GM19438 (cell line): ENCODE measurements around the gene BCL3.

Experiments
- ATAC-seq: cut with Tn5 transposase; IDR thresholded peaks from one replicate; pipeline ENCODE4 v1.9.1; 2021; ENCODE audit warnings: low read depth; ENCODE audit not compliant: unreplicated experiment

The BCL3 gene

GRCh38 chr19:44782729-44783128, 34.2 kb downstream of the BCL3 start:
- ATAC-seq = no peak

DNA sequence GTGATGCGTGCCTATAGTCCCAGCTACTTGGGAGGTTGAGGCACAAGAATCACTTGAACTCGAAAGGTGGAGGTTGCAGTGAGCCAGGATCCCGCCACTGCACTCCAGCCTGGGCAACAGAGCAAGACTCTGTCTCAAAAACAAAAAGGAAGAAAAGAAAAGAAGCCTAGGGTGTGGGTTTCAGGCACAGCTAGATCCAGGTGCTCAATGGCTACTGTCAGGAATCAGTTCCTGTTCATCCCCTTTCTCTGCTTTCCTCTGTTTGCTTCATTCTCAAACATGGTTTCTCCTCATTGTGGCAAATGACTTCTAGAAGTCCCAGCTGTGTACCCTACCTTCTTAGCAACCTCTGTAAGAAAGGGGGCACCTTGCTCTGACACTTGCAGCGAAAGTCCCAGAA, 35.0 kb downstream of the BCL3 start:
- ATAC-seq = no peak

GRCh38 chr19:44785271-44785670, 36.8 kb downstream of the BCL3 start:
- no peak for ATAC-seq

DNA sequence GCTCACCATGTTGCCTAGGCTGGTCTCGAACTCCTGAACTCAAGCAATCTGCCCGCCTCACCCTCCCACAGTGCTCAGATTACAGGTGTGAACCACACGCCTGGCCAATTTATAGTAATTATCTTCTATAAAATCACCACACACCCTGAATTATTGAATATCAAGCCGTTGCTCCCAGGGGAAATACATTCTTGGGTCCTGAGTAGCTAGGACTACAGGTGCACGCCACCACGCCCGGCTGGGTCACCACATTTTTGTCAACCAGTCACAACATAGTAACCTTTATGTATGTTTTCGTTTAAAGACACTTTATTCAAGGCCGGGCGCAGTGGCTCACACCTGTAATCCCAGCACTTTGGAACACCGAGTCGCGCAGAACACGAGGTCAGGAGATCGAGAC, 37.5 kb downstream of the BCL3 start:
- ATAC-seq = no peak

DNA sequence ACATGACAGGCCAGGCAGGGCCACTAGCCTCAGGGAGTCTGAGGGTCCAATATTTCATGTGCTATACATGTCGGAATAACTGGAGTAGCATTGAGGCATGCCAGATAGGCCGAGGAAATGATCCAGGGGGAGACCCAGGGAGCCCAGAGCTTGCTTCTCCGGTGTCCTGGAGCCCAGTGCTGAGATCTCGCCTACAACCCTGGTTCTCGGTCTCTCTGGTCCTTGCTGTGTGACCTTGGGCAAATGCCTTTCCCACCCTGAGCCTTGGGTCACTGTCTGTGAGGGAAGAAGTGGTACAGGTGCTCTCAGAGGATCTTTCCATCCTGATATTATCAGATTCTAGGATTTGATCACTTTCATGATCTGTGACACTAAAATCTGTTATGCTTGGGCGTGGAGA, 40.5 kb downstream of the BCL3 start:
- no peak for ATAC-seq

DNA sequence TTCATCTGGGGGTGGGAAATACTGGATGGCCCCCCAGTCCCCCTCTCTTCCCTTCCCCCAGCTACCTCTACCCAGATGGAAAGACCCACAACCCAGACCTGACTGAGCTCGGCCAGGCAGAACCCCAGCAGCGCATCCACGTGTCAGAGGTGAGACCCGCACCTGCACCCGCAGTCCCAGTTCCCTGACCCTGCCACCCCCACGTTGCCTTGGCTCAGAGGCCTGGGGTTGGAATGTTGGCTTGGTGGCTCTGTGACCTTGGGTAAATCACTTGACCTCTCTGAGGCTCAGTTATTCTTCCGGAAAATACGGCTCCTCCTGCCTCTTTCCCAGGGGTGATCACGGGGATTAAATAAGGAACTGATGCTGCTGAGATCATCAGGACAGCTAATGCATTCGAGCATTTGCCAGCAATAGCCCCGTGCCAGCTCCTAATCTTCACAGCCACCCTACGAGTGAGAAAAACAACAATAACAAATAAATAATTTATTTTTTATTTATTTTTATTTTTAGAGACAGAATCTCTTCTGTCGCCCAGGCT, 41.5 kb downstream of the BCL3 start:
- ATAC-seq = no peak

GRCh38 chr19:44792281-44792680, 43.8 kb downstream of the BCL3 start:
- no peak for ATAC-seq

GRCh38 chr19:44794610-44795009, 46.1 kb downstream of the BCL3 start:
- no peak for ATAC-seq

- ATAC-seq = no peak
These were observed 47.0 kb downstream of the BCL3 start for GRCh38 chr19:44795398-44795987.

- no peak for ATAC-seq
These were observed 48.2 kb downstream of the BCL3 start for GRCh38 chr19:44796701-44797115.

- no peak for ATAC-seq
These were observed 51.3 kb downstream of the BCL3 start for GRCh38 chr19:44799627-44800346.

GRCh38 chr19:44800461-44800860, 52.0 kb downstream of the BCL3 start:
- no peak for ATAC-seq

- ATAC-seq = no peak
These were observed 55.2 kb downstream of the BCL3 start for GRCh38 chr19:44803442-44804428.

DNA sequence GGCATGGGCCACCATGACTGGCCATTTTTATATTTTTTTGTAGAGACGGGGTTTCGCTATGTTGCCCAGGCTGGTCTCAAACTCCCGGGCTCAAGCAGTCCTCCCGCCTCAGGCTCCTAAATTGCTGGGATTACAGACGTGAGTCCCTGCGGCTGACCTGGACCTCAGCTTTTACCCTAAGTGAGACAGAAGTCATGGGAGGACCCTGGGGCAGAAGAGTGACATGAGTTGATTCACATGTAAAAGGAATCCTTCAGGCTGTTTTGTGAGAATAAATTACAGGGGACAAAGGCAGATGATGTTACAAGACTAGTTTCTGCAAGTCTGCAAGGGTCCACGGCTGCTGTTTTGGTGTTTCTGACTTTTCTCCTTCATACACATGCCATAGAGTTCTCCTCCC, 57.8 kb downstream of the BCL3 start:
- no peak for ATAC-seq

GRCh38 chr19:44807162-44807561, 58.7 kb downstream of the BCL3 start:
- ATAC-seq = no peak

- ATAC-seq = no peak
These were observed 59.3 kb downstream of the BCL3 start for GRCh38 chr19:44807652-44808462.

DNA sequence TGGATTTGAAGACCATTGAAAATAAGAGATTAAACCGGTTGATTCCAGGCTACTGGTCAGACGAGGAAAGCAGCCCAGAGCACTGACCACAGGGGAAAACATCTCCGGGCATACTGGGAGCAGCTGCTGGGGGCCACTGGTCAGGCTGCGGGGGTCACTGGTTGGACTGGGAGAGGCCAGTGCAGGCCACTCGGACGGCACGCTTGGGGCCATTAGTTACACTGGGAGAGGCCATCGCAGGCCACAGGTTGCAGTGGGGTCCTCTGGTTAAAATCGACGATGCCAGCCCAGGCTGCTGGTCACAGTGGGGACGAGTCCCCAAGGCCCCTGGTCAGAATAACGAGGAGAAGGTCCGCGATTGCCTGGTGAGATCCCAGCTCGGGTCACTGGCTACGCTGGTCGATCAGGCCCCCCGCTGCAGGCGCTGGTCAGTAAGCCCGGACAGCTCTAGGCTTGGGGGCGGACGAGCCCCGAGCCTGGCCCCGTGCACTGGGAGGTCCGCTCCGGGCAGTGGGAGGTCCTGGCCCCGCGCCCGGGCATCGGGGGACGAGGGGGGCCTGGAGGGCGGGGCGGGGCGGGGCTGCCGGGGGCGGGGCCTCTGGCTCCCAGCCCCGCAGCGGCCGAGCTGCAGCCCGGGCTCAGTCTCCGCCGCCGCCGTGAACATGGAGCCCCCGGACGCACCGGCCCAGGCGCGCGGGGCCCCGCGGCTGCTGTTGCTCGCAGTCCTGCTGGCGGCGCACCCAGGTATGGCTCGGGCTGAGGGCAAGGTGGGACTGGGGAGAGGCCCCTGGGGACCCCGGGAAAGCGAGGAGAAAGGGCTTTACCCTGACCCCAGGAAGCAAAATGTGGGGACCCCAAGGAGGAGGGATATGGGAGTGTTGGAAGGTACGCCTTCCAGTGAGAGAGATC, 60.2 kb downstream of the BCL3 start, which contains the start of gene BCAM:
BCAM (plus strand) TSS at position 641 of the 909 bp plus-strand sequence; CDS start at position 663, 22 bp downstream.
- no peak for ATAC-seq
